Thymus (tissue), 11 donors: ENCODE results near the gene ABCB8. TPM values are rescaled to one million over a fixed set of nuclear protein-coding genes. Genes with fewer than 3 reads are reported as not detected.
A peak's percentile ranks its signal among the peaks of the same experiment; 100 is the strongest.

ENCODE experiments used
- DNase-seq, 9 donors: peaks; one replicate each; pipeline ENCODE4 v3.0.0-alpha.2; 2013; ENCODE audit warnings: low spot score in 9 of 9, low read depth in 6 of 9, missing footprints in 1 of 9
- H3K27ac ChIP-seq, 2 donors: one replicate each; pipeline ENCODE4 v1.5.1; 2013; ENCODE audit warnings: control low read depth in 1 of 2, low read depth in 1 of 2, low read length in 1 of 2, mild to moderate bottlenecking in 1 of 2, moderate library complexity in 1 of 2
- H3K27me3 ChIP-seq, 2 donors: one replicate each; pipeline ENCODE4 v1.5.1; 2013; ENCODE audit warnings: low read length in 1 of 2; ENCODE audit not compliant: control insufficient read depth in 2 of 2, insufficient read depth in 1 of 2
- H3K36me3 ChIP-seq, 2 donors: one replicate each; pipeline ENCODE4 v1.5.1; 2013; ENCODE audit warnings: low read length in 1 of 2, mild to moderate bottlenecking in 1 of 2, moderate library complexity in 1 of 2; ENCODE audit not compliant: control insufficient read depth in 2 of 2, insufficient read depth in 2 of 2
- H3K4me1 ChIP-seq, 2 donors: one replicate each; pipeline ENCODE4 v1.5.1; 2013; ENCODE audit warnings: low read length in 2 of 2; ENCODE audit not compliant: control insufficient read depth in 2 of 2, insufficient read depth in 2 of 2
- H3K4me3 ChIP-seq, 2 donors: one replicate each; pipeline ENCODE4 v1.5.1; 2013; ENCODE audit warnings: low read length in 2 of 2, control low read depth in 1 of 2, mild to moderate bottlenecking in 1 of 2
- H3K9me3 ChIP-seq, 2 donors: one replicate each; pipeline ENCODE4 v1.5.1; 2013; ENCODE audit warnings: low read length in 1 of 2, mild to moderate bottlenecking in 1 of 2; ENCODE audit not compliant: control insufficient read depth in 2 of 2, insufficient read depth in 1 of 2
- WGBS: extraction: QIAGEN DNeasy Blood & Tissue Kit; methylation state at CpG from one replicate; pipeline ENCODE4 v1.1.7; 2013; 5-methylcytosine and 5-hydroxymethylcytosine counted together
- polyA plus RNA-seq: library from polyadenylated mRNA; stranded (reverse); fragments of 200-250 nt; gene quantifications from one replicate; pipeline ENCODE4 v1.2.3, GENCODE V29; 2013
- total RNA-seq: library from RNA; stranded (reverse); fragments of 120-200 nt; gene quantifications from one replicate; pipeline ENCODE4 v1.2.4, GENCODE V29; 2013
- donor health status: healthy.

Gene ABCB8
- total and polyA plus RNA-seq, 2 donors, result 10.5 to 33.8 TPM

- no peaks in the 10 kb centered on the region for H3K36me3 ChIP-seq
- H3K27ac ChIP-seq, result peak overlapping the region in 1 of 2 donors; percentile 51
- H3K4me3 ChIP-seq, result peak overlapping the region in 1 of 2 donors; percentile 13
- peaks cover 0 to 4% of the 10 kb centered on the region in 2 donors for H3K9me3 ChIP-seq
- no peak for DNase-seq
- WGBS, result 40% methylated on average over 16 of the region's 16 CpGs
- H3K4me1 ChIP-seq, result peaks cover 3 to 41% of the 10 kb centered on the region in 2 donors
- peaks cover 62 to 90% of the 10 kb centered on the region in 2 donors for H3K27me3 ChIP-seq
Measured at GRCh38 chr7:151088019-151088855, 60.0 kb downstream of the ABCB8 start.

GRCh38 chr7:151088856-151089699, 60.8 kb downstream of the ABCB8 start:
- H3K9me3 ChIP-seq, result peaks cover 0 to 4% of the 10 kb centered on the region in 2 donors
- H3K4me1 ChIP-seq, result peaks cover 3 to 35% of the 10 kb centered on the region in 2 donors
- peak overlapping the region; percentile 37 to 75 for H3K27ac ChIP-seq
- H3K36me3 ChIP-seq, result no peaks in the 10 kb centered on the region
- no peak for DNase-seq
- H3K27me3 ChIP-seq, result peaks cover 55 to 90% of the 10 kb centered on the region in 2 donors
- WGBS, result 5% methylated on average over 30 of the region's 30 CpGs
- no peak overlapping the region for H3K4me3 ChIP-seq

GRCh38 chr7:151089893-151090730, 61.9 kb downstream of the ABCB8 start:
- WGBS, result 94% methylated on average over 22 of the region's 22 CpGs
- Histone ChIP-seq H3K4me1 (peaks cover 3 to 35% of the 10 kb centered on the region in 2 donors), H3K36me3 (no peaks in the 10 kb centered on the region), H3K4me3 (no peak overlapping the region), H3K27ac (peak overlapping the region in 1 of 2 donors; percentile 55), H3K27me3 (peaks cover 45 to 85% of the 10 kb centered on the region in 2 donors), H3K9me3 (peaks cover 0 to 4% of the 10 kb centered on the region in 2 donors)
- DNase-seq, result no peak

- no peak overlapping the region for H3K4me3 ChIP-seq
- WGBS, result 93% methylated on average over 7 of the region's 7 CpGs
- H3K9me3 ChIP-seq, result peaks cover 0 to 4% of the 10 kb centered on the region in 2 donors
- H3K4me1 ChIP-seq, result peaks cover 3 to 29% of the 10 kb centered on the region in 2 donors
- H3K27ac ChIP-seq, result no peak overlapping the region
- peaks cover 36 to 78% of the 10 kb centered on the region in 2 donors for H3K27me3 ChIP-seq
- DNase-seq, result no peak
- no peaks in the 10 kb centered on the region for H3K36me3 ChIP-seq
Measured at GRCh38 chr7:151091003-151091402, 62.8 kb downstream of the ABCB8 start.

- peaks cover 32 to 77% of the 10 kb centered on the region in 2 donors for H3K27me3 ChIP-seq
- H3K4me3 ChIP-seq, result no peak overlapping the region
- DNase-seq, result no peak
- 81% methylated on average over 6 of the region's 6 CpGs for WGBS
- H3K9me3 ChIP-seq, result peaks cover 0 to 4% of the 10 kb centered on the region in 2 donors
- peaks cover 3 to 28% of the 10 kb centered on the region in 2 donors for H3K4me1 ChIP-seq
- no peak overlapping the region for H3K27ac ChIP-seq
- no peaks in the 10 kb centered on the region for H3K36me3 ChIP-seq
Measured at GRCh38 chr7:151091431-151091830, 63.2 kb downstream of the ABCB8 start.

- DNase-seq, result no peak
- H3K4me1 ChIP-seq, result peaks cover 3 to 26% of the 10 kb centered on the region in 2 donors
- no peaks in the 10 kb centered on the region for H3K36me3 ChIP-seq
- WGBS, result 97% methylated on average over 14 of the region's 14 CpGs
- H3K9me3 ChIP-seq, result peaks cover 0 to 4% of the 10 kb centered on the region in 2 donors
- no peak overlapping the region for H3K4me3 ChIP-seq
- peaks cover 27 to 74% of the 10 kb centered on the region in 2 donors for H3K27me3 ChIP-seq
- no peak overlapping the region for H3K27ac ChIP-seq
Measured at GRCh38 chr7:151091988-151092387, 63.7 kb downstream of the ABCB8 start.

GRCh38 chr7:151093748-151094147, 65.5 kb downstream of the ABCB8 start:
- H3K4me3 ChIP-seq, result no peak overlapping the region
- peaks cover 15 to 56% of the 10 kb centered on the region in 2 donors for H3K27me3 ChIP-seq
- H3K36me3 ChIP-seq, result no peaks in the 10 kb centered on the region
- H3K4me1 ChIP-seq, result peaks cover 3 to 16% of the 10 kb centered on the region in 2 donors
- WGBS, result 96% methylated on average over 6 of the region's 6 CpGs
- H3K9me3 ChIP-seq, result peaks cover 0 to 3% of the 10 kb centered on the region in 2 donors
- DNase-seq, result no peak
- no peak overlapping the region for H3K27ac ChIP-seq

GRCh38 chr7:151094675-151095074, 66.4 kb downstream of the ABCB8 start:
- Histone ChIP-seq H3K4me1 (peaks cover 0 to 7% of the 10 kb centered on the region in 2 donors), H3K36me3 (no peaks in the 10 kb centered on the region), H3K27me3 (peaks cover 6 to 47% of the 10 kb centered on the region in 2 donors), H3K4me3 (no peak overlapping the region), H3K27ac (no peak overlapping the region), H3K9me3 (no peaks in the 10 kb centered on the region)
- no peak for DNase-seq
- 97% methylated on average over 5 of the region's 5 CpGs for WGBS
